Measurements from ENCODE around the gene UFD1. TPM values are rescaled to one million over a fixed set of nuclear protein-coding genes. Genes with fewer than 3 reads are reported as not detected.

UFD1 gene
- total RNA-seq, 1 donor from 2014 or later = 37.7 TPM

DNA sequence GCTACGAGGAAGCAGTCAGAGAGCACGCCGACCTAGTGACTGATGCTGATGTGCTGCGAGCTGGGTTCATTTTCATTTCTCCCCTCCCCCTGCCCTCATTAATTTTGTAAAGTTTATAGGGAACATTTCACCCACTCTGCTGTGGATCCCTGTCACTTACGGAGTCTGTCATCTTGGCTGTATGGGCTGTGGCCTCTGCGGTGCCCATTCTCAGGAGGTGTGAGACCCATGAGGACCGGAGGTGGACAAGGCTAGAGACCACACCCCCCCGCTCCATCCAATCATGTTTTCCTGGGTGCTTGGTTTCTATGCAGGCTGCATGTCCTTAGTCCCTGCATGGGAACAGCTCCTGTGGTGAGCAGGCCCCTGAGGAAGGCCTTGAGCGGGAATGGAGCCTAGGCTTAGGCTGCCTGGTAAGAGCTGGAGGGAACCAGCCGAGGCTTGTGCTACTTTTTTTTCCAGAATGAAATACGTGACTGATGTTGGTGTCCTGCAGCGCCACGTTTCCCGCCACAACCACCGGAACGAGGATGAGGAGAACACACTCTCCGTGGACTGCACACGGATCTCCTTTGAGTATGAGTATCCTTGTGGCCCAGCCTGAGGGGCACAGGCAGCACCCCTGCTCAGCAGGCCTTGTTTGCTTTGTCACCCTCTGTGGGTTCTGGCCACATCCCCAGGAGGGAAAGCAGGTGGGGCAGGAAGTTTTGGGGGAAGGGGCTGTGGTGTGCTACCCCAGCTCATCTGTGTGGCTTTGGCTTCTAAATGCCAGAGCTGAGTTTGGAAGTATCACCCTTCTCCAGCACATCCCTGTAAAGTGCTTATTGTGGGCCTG, 26.1 kb upstream of the UFD1 start:
- TF ChIP-seq, protein P1, sequence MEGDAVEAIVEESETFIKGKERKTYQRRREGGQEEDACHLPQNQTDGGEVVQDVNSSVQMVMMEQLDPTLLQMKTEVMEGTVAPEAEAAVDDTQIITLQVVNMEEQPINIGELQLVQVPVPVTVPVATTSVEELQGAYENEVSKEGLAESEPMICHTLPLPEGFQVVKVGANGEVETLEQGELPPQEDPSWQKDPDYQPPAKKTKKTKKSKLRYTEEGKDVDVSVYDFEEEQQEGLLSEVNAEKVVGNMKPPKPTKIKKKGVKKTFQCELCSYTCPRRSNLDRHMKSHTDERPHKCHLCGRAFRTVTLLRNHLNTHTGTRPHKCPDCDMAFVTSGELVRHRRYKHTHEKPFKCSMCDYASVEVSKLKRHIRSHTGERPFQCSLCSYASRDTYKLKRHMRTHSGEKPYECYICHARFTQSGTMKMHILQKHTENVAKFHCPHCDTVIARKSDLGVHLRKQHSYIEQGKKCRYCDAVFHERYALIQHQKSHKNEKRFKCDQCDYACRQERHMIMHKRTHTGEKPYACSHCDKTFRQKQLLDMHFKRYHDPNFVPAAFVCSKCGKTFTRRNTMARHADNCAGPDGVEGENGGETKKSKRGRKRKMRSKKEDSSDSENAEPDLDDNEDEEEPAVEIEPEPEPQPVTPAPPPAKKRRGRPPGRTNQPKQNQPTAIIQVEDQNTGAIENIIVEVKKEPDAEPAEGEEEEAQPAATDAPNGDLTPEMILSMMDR (IDR thresholded peaks at IDR 0.05) = no peak
- TF ChIP-seq EZH2 (IDR thresholded peaks at IDR 0.05) (no peak), EZH2phosphoT487 (IDR thresholded peaks at IDR 0.05) (no peak)
- no peaks in the 10 kb centered on the region for H3K27me3 Mint-ChIP-seq (ENCODE audit: insufficient read depth, low read depth)
- Histone ChIP-seq H3K27me3 (no peaks in the 10 kb centered on the region), H4K20me1 (ENCODE audit: low read depth) (no peaks in the 10 kb centered on the region), H3K36me3 (no peaks in the 10 kb centered on the region), H3K9ac (no peak overlapping the region), H3K27ac (no peak overlapping the region), H3K9me3 (ENCODE audit: low read depth) (no peaks in the 10 kb centered on the region), H3K4me1 (no peaks in the 10 kb centered on the region), H3K79me2 (ENCODE audit: low read depth) (no peaks in the 10 kb centered on the region), H3K4me2 (no peak overlapping the region), H2AFZ (replicated peaks) (no peak overlapping the region), H3F3A (ENCODE audit: low read depth) (peaks cover 3% of the 10 kb centered on the region), H3K4me3 (no peak overlapping the region)
- no peak overlapping the region for H3K4me3 Mint-ChIP-seq
- no peak for DNase-seq (ENCODE audit: low spot score)
- H3K36me3 Mint-ChIP-seq = peaks cover 9% of the 10 kb centered on the region
- no peak overlapping the region for H3K27ac Mint-ChIP-seq
- H3K4me1 Mint-ChIP-seq = peaks cover 6% of the 10 kb centered on the region
- no peaks in the 10 kb centered on the region for H3K9me3 Mint-ChIP-seq

DNA sequence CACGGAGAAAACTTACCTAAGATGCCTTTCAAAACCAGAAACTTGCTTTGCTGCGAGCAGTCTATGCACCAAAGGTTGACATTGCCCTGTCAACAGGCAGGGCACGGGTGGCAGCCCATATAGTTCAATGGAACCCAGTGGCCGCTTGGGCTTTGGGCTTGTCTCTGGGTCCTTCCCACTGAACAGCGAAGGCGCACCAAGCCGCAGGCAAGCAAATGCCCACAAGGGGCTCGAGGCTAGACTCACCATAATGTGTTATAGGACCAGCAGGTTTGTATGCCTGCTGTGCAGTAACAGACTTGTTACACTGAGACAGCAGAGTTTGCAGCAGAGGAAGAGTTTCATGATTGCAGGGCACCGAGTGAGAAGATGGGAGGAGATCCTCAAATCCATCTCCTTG, 24.9 kb upstream of the UFD1 start:
- H3K27ac ChIP-seq = no peak overlapping the region
- Mint-ChIP-seq H3K9me3 (no peaks in the 10 kb centered on the region), H3K27me3 (ENCODE audit: insufficient read depth, low read depth) (no peaks in the 10 kb centered on the region), H3K4me3 (no peak overlapping the region), H3K36me3 (peaks cover 9% of the 10 kb centered on the region), H3K4me1 (peaks cover 6% of the 10 kb centered on the region), H3K27ac (no peak overlapping the region)
- no peak overlapping the region for H3K4me3 ChIP-seq
- TF ChIP-seq, protein P1 (IDR thresholded peaks at IDR 0.05) = peak; percentile 25
- TF ChIP-seq EZH2 (IDR thresholded peaks at IDR 0.05) (no peak), EZH2phosphoT487 (IDR thresholded peaks at IDR 0.05) (no peak)
- H3K9ac ChIP-seq = no peak overlapping the region
- H2AFZ ChIP-seq (replicated peaks) = no peak overlapping the region
- H3K4me1 ChIP-seq = no peaks in the 10 kb centered on the region
- DNase-seq (ENCODE audit: low spot score) = peak; percentile 32
- no peaks in the 10 kb centered on the region for H3K9me3 ChIP-seq (ENCODE audit: low read depth)
- H3K27me3 ChIP-seq = no peaks in the 10 kb centered on the region
- no peaks in the 10 kb centered on the region for H4K20me1 ChIP-seq (ENCODE audit: low read depth)
- no peaks in the 10 kb centered on the region for H3K79me2 ChIP-seq (ENCODE audit: low read depth)
- no peak overlapping the region for H3K4me2 ChIP-seq
- no peaks in the 10 kb centered on the region for H3K36me3 ChIP-seq
- H3F3A ChIP-seq (ENCODE audit: low read depth) = peaks cover 3% of the 10 kb centered on the region

DNA sequence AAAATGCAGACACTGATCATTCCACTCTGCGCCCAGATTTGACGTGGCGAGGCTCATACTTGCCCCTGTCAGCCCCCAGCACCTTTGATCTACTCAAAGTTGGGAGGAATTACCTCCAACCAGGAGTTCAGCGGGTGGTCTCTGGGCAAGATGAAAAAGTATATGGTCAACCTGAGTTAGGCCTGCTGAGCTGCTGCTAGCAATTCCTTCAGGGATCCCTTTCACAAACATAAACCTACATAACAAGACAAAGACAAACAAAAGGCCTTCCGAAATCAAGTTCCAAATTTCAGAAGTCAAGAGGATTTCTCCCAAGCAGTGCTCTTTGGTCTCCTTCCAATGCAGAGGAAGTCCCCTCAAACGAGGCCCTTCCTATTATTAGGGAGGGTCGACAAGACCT, 24.4 kb upstream of the UFD1 start:
- peaks cover 3% of the 10 kb centered on the region for H3F3A ChIP-seq (ENCODE audit: low read depth)
- Mint-ChIP-seq H3K4me3 (no peak overlapping the region), H3K36me3 (peaks cover 9% of the 10 kb centered on the region), H3K27me3 (ENCODE audit: insufficient read depth, low read depth) (no peaks in the 10 kb centered on the region), H3K27ac (no peak overlapping the region), H3K9me3 (no peaks in the 10 kb centered on the region), H3K4me1 (peaks cover 6% of the 10 kb centered on the region)
- no peak overlapping the region for H2AFZ ChIP-seq (replicated peaks)
- DNase-seq (ENCODE audit: low spot score) = no peak
- TF ChIP-seq EZH2 (IDR thresholded peaks at IDR 0.05) = no peak
- TF ChIP-seq, protein P1 (IDR thresholded peaks at IDR 0.05) = no peak
- TF ChIP-seq EZH2phosphoT487 (IDR thresholded peaks at IDR 0.05) = no peak
- no peaks in the 10 kb centered on the region for H3K36me3 ChIP-seq
- no peak overlapping the region for H3K4me2 ChIP-seq
- H3K4me1 ChIP-seq = no peaks in the 10 kb centered on the region
- no peak overlapping the region for H3K4me3 ChIP-seq
- H3K79me2 ChIP-seq (ENCODE audit: low read depth) = no peaks in the 10 kb centered on the region
- no peaks in the 10 kb centered on the region for H3K27me3 ChIP-seq
- no peaks in the 10 kb centered on the region for H3K9me3 ChIP-seq (ENCODE audit: low read depth)
- no peak overlapping the region for H3K27ac ChIP-seq
- no peaks in the 10 kb centered on the region for H4K20me1 ChIP-seq (ENCODE audit: low read depth)
- H3K9ac ChIP-seq = no peak overlapping the region
